ENCODE data around the gene LPP.
A peak's percentile ranks its signal among the peaks of the same experiment; 100 is the strongest.
"Not testable (repeated sequence)": the region's sequence is repeated elsewhere in the genome, so short reads cannot be mapped to it uniquely, and the experiment has no call there.

Gene LPP

DNA sequence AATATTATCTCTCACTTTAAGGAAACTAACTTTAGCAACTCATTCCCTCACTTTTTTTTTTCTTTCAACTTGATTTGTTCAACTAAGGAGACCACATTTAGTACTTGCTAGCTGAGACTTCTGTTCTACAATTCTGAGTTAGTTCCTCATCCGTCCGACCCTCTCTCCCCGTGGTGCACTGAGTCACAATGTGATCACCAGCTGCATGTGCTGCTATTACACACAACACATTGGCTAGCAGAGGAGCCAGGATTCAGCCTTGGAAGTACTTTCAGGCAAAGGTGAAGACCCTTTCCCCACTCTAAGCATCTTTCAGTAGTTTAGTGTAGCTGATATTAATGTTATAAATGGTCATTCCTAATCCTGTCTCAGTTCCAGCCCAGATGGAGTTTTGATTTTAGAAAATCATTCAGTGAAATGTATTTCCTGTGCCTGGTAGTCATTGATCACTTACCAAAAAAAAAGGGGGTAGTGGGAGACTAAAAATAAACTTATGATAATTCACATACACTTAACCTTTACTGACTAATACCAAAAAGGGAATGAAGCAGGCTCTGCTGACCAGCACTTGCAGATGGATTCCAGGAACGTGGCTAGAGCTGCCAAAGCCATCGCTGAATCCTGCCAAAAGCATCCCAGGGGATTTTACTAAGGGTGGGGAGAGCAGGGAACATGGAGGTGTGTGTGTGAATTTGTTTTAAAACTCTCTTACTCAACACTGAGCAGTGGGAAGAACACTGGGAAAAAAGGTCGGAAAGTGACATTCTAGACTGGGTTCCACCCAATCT, 424.8 kb downstream of the LPP start:
- no peak for DNase-seq (ENCODE audit: low read depth in 3 of 3, low spot score in 1 of 3)

DNA sequence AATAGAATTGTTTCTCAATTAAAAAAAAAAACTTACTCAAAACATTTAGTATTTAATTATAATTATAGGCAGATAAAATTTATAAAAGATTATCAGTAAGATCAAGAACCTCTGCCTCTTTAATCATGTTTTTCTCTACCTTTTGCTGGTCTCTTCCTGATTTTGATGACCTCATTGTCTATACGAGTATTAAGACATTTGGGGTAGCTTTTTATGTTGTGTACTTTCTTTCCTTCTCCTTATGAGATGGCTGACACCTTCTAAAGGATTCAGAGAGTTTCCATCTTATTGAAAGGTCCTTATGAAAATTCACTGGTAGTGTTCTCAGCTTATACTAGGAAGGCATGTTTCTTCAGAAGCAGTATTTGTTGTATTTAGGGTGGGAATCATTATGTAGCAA, 426.3 kb downstream of the LPP start:
- no peak for DNase-seq (ENCODE audit: low read depth in 3 of 3, low spot score in 1 of 3)

DNA sequence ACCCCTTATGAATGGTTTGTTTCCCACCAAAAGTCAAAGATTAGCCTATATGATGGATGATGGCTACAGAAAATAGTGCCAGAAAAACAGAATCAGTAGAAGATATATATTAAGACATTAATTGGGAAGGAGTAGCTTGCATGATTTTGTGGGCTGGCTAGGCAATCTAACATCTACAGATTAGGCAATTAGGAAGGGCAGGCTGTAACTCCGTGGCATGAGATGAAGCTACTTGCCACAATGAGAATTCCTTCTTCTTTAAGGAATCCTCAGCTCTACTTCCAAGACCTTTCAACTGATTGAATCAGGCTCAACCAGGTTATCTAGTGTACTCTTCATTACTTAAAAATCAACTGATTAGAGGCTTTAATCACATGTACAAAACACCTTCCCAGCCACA, 426.7 kb downstream of the LPP start:
- DNase-seq (ENCODE audit: low read depth in 3 of 3, low spot score in 1 of 3), result no peak

- DNase-seq (ENCODE audit: low read depth in 3 of 3, low spot score in 1 of 3), result no peak
Observed at GRCh38 chr3:188581365-188581764, 427.4 kb downstream of the LPP start.

GRCh38 chr3:188581792-188582191, 427.8 kb downstream of the LPP start:
- DNase-seq (ENCODE audit: low read depth in 3 of 3, low spot score in 1 of 3), result no peak

DNA sequence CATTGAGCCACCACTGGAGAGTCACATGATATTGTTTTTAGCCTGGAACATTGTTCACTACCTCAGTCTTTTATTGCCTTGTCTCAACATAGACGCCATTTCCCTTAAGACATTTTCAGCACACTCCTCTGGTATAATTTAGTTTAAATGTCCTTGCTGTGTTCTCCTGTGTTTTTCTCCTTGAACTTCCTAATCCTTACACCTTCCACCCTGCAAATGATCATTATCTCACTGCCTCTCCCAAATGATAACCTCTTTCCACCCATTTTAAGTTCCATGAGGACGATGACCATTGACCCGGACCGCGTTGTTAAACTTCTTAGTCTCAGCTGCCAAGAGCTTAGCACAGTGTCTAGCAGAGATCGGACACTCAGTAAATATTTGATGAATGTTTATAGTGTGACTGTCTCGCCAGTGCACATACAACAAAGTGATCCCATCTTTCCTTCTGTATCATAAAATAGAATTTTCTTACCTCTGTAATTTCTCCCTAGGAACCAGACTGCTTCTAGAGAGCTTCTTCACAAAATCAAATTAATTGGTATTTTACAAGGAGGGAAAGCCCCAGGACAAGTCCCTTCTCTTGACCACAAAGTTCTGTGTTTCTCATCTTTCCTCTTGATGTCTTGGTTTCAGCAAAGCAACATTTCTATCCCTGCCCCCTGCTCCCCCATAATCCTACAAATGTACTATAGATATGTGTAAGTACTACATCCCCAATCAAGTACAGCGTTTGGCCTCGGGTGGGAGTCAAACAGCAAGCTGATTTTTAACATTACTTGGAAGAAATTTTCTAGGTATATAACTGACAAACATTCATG, 429.6 kb downstream of the LPP start:
- peak in 1 of 3 donors; percentile 2 for DNase-seq (ENCODE audit: low read depth in 3 of 3, low spot score in 1 of 3)

DNA sequence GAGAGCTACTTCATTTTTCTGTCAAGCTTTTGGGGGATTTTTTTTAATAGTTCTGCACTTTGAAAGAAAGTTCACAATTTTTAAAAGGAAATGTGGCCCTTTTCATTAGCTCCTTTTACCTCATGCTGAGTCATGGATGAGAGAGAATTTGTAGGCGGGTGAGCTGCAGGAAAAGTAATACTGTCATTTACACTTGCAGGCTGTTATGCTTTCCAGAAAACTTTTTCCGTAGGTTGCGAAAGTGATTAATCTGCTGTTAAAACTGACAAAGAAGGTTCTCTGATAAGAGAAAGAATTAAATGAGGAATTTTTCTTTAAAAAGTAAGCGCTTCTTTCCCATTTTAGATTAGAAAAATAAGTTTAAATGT, 430.2 kb downstream of the LPP start:
- DNase-seq (ENCODE audit: low read depth in 3 of 3, low spot score in 1 of 3), result no peak

GRCh38 chr3:188584958-188585689, 431.2 kb downstream of the LPP start:
- no peak for DNase-seq (ENCODE audit: low read depth in 3 of 3, low spot score in 1 of 3)

GRCh38 chr3:188589071-188589470, 435.1 kb downstream of the LPP start:
- DNase-seq (ENCODE audit: low read depth in 3 of 3, low spot score in 1 of 3), result no peak

- DNase-seq (ENCODE audit: low read depth in 3 of 3, low spot score in 1 of 3), result no peak
Observed at GRCh38 chr3:188589771-188590170, 435.8 kb downstream of the LPP start.

- no peak for DNase-seq (ENCODE audit: low read depth in 3 of 3, low spot score in 1 of 3)
Observed at GRCh38 chr3:188590557-188590956, 436.6 kb downstream of the LPP start.

DNA sequence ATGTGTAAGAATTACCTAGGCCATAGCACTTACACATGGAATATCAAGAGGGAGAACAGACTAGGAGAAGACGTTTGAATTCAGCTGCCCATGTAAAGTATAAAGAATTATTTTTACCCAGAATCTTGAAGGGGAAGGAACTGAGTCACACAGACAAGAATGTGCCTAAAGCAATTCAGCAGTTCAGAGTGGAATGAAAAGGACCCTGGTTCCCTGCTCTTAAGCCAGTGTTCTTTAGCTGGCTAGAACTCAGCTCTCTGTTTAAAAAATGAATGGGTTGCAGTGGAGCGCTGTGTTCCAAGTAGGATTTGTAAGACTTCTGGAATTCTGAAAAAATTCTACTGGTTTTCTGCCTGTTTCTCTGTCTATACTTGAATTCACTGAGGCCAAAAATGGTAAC, 440.2 kb downstream of the LPP start:
- DNase-seq (ENCODE audit: low read depth in 3 of 3, low spot score in 1 of 3), result no peak

GRCh38 chr3:188595890-188596376, 442.0 kb downstream of the LPP start:
- no peak for DNase-seq (ENCODE audit: low read depth in 3 of 3, low spot score in 1 of 3)

DNA sequence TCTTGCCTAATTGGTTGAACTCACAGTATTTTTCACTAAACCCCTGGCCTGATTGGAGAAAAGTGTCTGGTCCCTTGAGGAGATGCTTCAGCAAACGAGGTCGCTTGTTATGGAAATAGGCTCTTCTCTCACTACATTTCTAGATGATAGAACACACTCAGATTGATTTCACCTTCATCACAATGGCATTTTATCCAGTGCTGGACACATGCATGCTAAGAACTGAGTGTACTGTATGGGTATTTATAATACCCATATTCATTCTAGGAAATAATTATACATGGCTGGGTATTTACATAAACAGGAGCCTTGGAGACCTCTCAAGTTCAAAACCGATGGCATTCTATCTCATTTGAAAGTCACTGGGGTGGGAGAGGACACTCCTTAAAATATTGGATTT, 444.9 kb downstream of the LPP start:
- no peak for DNase-seq (ENCODE audit: low read depth in 3 of 3, low spot score in 1 of 3)

DNA sequence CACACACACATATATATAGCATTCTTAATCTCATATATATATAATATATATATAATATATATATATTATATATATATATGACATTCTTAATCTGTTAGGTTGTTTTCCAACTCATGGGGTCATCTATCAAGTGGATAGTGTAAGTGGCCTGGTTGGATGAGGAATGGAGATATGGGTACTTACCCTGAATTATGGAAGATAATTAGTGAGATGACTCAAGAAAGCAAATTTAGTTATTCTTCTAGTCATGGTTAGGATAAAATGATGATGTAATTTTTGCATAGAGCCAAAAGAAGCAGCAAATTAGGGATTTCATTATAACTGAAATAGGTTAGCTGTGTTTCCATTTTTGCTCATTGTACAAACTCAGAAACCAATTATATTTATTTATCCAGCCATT, 448.2 kb downstream of the LPP start:
- DNase-seq (ENCODE audit: low read depth in 3 of 3, low spot score in 1 of 3), result no peak

- no peak for DNase-seq (ENCODE audit: low read depth in 3 of 3, low spot score in 1 of 3)
Observed at GRCh38 chr3:188602620-188603019, 448.7 kb downstream of the LPP start.

DNA sequence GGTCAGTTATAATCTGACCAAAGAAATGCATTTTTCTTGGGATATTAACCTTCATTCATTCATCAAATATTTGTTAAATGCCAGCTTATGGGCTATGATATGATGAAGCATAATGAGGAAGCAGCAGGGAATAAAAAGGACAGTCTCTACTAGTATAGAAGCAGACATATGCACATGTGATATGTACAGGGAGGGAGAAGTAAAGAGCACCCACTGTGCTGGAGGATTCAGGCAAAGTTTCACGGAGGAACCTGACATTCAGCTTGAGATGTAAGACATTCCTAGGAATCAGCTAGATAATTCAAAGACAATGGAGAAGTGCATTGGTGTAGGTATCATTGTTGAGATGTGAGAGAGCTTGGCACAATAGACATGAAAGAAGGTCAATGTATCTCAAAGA, 450.7 kb downstream of the LPP start:
- no peak for DNase-seq (ENCODE audit: low read depth in 3 of 3, low spot score in 1 of 3)

- no peak for DNase-seq (ENCODE audit: low read depth in 3 of 3, low spot score in 1 of 3)
Observed at GRCh38 chr3:188605231-188605630, 451.3 kb downstream of the LPP start.

- no peak for DNase-seq (ENCODE audit: low read depth in 3 of 3, low spot score in 1 of 3)
Observed at GRCh38 chr3:188605905-188606304, 451.9 kb downstream of the LPP start.

GRCh38 chr3:188607805-188608315, 453.9 kb downstream of the LPP start:
- DNase-seq (ENCODE audit: low read depth in 3 of 3, low spot score in 1 of 3), result no peak

DNA sequence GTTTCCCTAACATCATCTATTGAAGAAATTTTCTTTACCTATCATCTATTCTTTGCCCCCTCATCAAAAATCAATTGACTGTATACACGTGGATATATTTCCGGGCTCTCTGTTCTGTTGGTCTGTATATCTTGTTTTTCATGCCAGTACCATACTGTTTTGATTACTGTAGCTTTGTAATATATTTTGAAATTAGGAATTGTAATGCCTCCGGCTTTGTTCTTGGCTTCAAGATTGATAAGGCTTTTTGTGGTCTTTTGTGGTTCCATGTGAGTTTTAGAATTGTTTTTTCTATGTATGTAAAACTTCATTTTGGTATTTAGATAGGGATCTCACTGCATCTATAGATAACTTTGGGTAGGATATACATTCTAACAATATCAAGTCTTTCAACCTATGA, 454.4 kb downstream of the LPP start:
- no peak for DNase-seq (ENCODE audit: low read depth in 3 of 3, low spot score in 1 of 3)

GRCh38 chr3:188613721-188614120, 459.8 kb downstream of the LPP start:
- not testable (repeated sequence) for DNase-seq (ENCODE audit: low read depth in 3 of 3, low spot score in 1 of 3)
